NB4 (cell line): ENCODE measurements around the gene CKB.

Experiments
- DNase-seq: peaks from one replicate; pipeline ENCODE4 v3.0.0; 2010; ENCODE audit warnings: low read depth
- H3K4me3 ChIP-seq: one replicate; pipeline ENCODE4 v1.5.1; 2011; ENCODE audit warnings: mild to moderate bottlenecking, low read depth, low read length, moderate library complexity
- CTCF ChIP-seq: IDR thresholded peaks from one replicate; pipeline ENCODE4 v1.5.1; 2012; ENCODE audit warnings: low read depth, low read length
- MAX ChIP-seq: IDR thresholded peaks from 2 replicates; pipeline ENCODE4 v1.6.1; 2011; ENCODE audit warnings: low read depth, low read length
- MYC ChIP-seq: IDR thresholded peaks from 2 replicates; pipeline ENCODE4 v1.6.1; 2011; ENCODE audit warnings: low read depth, low read length
- POLR2A ChIP-seq: IDR thresholded peaks from 2 replicates; pipeline ENCODE4 v1.6.1; 2011; ENCODE audit warnings: mild to moderate bottlenecking; ENCODE audit not compliant: insufficient read length; ENCODE audit errors: extremely low read depth

CKB gene

GRCh38 chr14:103521951-103522563 lies 573 bp downstream of the CKB start:
- DNase-seq: no peak
- TF ChIP-seq MYC (no peak), CTCF (no peak), MAX (no peak), POLR2A (no peak)
- no peak overlapping the region for H3K4me3 ChIP-seq

- no peak for TF ChIP-seq MYC
- TF ChIP-seq CTCF: no peak
- TF ChIP-seq POLR2A: no peak
- no peak for TF ChIP-seq MAX
Measured at GRCh38 chr14:103521438-103521950, 1.1 kb downstream of the CKB start.

GRCh38 chr14:103520657-103521437 lies 1.8 kb downstream of the CKB start:
- H3K4me3 ChIP-seq: no peak overlapping the region
- peak; percentile 90 for DNase-seq
- TF ChIP-seq POLR2A (no peak), MYC (peak; percentile 73), CTCF (peak; percentile 46), MAX (peak; percentile 80)

More at GRCh38 chr14:103521438-103521950, 1.1 kb downstream of the CKB start:
- H3K4me3 ChIP-seq: no peak overlapping the region
- DNase-seq: peak; percentile 42

- no peak for DNase-seq
- no peak overlapping the region for H3K4me3 ChIP-seq
- TF ChIP-seq MAX (no peak), MYC (no peak), POLR2A (no peak), CTCF (no peak)
Measured at GRCh38 chr14:103520269-103520656, 2.4 kb downstream of the CKB start.

GRCh38 chr14:103519837-103520212 lies 2.8 kb downstream of the CKB start:
- TF ChIP-seq MYC (no peak), MAX (no peak), POLR2A (no peak), CTCF (no peak)
- DNase-seq: no peak
- H3K4me3 ChIP-seq: no peak overlapping the region
